NB4 (cell line): Measurements from ENCODE around the gene IL18BP.

ENCODE experiments used
- POLR2A ChIP-seq: IDR thresholded peaks from 2 replicates; pipeline ENCODE4 v1.6.1; 2011; ENCODE audit warnings: mild to moderate bottlenecking; ENCODE audit not compliant: insufficient read length; ENCODE audit errors: extremely low read depth
- TF ChIP-seq, protein P1 (sequence below): IDR thresholded peaks from one replicate; pipeline ENCODE4 v1.5.1; 2012; ENCODE audit warnings: low read depth, low read length
- TF ChIP-seq, protein P2 (sequence below): IDR thresholded peaks from 2 replicates; pipeline ENCODE4 v1.6.1; 2011; ENCODE audit warnings: low read depth, low read length

DNA sequence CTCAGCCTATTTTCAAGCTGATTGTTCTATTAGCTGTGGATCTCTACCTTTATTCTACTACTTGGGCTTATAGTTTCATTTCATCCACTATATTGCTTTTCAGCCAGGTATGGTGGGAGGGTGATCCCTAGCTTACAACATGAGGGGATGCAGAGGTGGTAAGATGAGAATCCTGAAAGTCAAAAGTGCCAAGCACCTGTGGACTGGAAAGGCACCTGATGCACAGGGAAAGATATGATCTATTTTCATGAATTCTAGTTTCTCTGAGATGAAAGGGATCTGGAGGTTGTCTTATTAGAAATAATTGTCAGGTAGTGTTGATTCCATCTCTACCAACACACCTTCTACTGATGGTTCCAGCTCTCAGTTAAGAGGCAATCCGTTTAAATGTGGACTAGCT lies 21.6 kb upstream of the IL18BP start:
- TF ChIP-seq, protein P1, sequence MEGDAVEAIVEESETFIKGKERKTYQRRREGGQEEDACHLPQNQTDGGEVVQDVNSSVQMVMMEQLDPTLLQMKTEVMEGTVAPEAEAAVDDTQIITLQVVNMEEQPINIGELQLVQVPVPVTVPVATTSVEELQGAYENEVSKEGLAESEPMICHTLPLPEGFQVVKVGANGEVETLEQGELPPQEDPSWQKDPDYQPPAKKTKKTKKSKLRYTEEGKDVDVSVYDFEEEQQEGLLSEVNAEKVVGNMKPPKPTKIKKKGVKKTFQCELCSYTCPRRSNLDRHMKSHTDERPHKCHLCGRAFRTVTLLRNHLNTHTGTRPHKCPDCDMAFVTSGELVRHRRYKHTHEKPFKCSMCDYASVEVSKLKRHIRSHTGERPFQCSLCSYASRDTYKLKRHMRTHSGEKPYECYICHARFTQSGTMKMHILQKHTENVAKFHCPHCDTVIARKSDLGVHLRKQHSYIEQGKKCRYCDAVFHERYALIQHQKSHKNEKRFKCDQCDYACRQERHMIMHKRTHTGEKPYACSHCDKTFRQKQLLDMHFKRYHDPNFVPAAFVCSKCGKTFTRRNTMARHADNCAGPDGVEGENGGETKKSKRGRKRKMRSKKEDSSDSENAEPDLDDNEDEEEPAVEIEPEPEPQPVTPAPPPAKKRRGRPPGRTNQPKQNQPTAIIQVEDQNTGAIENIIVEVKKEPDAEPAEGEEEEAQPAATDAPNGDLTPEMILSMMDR: no peak
- TF ChIP-seq POLR2A: no peak
- TF ChIP-seq, protein P2, sequence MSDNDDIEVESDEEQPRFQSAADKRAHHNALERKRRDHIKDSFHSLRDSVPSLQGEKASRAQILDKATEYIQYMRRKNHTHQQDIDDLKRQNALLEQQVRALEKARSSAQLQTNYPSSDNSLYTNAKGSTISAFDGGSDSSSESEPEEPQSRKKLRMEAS: no peak
